GM19467 (cell line): ENCODE results near the gene IRF6.

Experiments used
- ATAC-seq: cut with Tn5 transposase; IDR thresholded peaks from one replicate; pipeline ENCODE4 v1.9.1; 2021; ENCODE audit warnings: mild to moderate bottlenecking, moderate library complexity; ENCODE audit not compliant: unreplicated experiment

Gene IRF6

GRCh38 chr1:209737118-209737505, 68.8 kb downstream of the IRF6 start:
- no peak for ATAC-seq

DNA sequence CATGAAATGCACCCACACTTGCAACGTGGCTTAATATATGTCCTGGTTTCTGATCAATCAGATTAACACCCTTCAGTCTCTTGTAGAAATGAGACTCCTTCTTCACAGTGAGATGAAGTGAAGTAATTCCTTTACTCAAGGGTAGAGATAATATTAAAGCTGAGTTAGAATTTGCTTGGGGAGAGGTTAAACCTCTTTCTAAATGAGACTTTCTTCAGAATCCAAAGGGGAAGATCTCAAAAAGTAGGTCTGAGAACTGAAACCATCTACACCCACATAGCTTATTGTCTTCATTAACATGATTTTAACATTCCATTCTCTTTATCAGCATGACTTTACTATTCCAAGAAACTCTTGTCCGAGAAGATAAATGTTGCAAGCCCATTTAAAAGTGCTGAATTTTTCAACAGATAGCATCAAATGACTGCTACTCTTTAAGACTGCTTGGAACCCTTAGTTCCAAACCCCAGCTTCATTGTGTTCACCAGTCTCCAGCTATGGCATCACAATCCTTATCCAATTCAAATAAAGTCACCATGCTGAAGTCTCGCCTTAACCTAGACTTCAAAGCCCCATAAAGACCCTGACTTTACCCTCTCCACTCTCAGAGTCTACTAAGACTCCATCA, 69.3 kb downstream of the IRF6 start:
- no peak for ATAC-seq
